Measurements from ENCODE around the gene CMPK2. TPM values are rescaled to one million over a fixed set of nuclear protein-coding genes. Genes with fewer than 3 reads are reported as not detected.

CMPK2 gene
- total and polyA plus RNA-seq, 9 of the 15 experiments (the other 6 are each of a cell fraction or from before 2014, with no cell fraction given): 2.6 to 10.5 (median 5.0) TPM

DNA sequence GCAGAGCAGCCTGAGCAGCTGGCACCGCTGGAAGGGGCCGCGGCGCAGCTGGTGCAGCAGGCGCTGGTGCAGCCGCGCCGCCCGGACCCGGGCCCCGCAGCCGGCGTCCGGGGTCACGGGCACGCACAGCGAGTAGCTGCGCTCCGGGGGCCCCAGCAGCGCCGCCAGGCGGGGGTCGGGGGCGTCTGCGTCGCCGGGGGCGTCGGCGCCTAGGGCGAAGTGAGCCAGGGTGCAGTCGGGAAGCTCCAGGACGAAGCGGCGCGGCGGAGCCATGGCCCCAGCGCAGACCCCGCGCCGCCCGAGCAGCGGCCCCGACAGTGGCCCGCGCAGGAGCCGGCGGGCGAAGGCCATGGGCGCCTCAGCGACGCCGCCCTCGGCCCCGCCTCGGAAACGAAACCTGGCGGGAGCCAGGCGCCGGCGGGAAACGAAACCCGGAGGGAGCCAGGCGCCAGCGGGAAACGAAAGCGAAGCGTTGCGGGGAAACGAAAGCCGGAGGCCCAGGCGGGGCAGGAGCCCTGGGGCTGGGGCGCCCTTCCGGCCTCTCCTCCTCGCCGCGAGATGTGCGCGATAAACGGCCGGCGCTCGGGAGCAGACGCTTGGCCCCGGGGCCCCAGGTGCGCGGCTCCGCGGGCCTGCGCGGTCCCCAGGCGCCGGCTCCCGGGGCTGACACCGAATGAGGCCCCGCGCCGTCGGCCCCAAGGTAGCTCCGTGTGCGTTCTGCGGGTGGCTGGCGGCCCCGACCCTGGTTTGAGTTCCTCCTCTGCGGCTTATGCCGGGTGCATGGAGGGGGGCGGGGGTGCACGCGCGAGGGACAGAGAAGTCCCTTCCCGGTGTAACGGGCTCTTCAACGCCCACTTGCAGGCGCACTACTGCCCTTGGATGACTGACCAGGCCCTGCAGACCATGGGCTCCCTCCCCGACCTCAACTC lies at the start of gene CMPK2 (continued):
- TF ChIP-seq JUND (IDR thresholded peaks at IDR 0.05; ENCODE audit: borderline replicate concordance, low read depth, low read length) (0 out of 2 replicates have a peak, but pooled peaks have one; percentile 2), JUND (tag; IDR thresholded peaks at IDR 0.05; ENCODE audit: borderline replicate concordance, low read depth, low read length) (no peak; the same call in 2 of the 3 replicates), RUNX1 (IDR thresholded peaks at IDR 0.05; ENCODE audit: low read depth) (no peak), STAT5B (CRISPR knock-in tag; IDR thresholded peaks at IDR 0.05) (no peak), MXI1 (IDR thresholded peaks at IDR 0.05; ENCODE audit: low read depth, low read length) (no peak), ZC3H11A (IDR thresholded peaks at IDR 0.05; ENCODE audit: low read depth, low read length) (no peak), MECOM (CRISPR knock-in tag; IDR thresholded peaks at IDR 0.05) (no peak), XRCC3 (IDR thresholded peaks at IDR 0.05) (no peak), POLR2B (IDR thresholded peaks at IDR 0.05; ENCODE audit: low read depth, partially characterized antibody) (no peak), PTTG1 (tag; IDR thresholded peaks at IDR 0.05; ENCODE audit: low read depth) (no peak), TARDBP (IDR thresholded peaks at IDR 0.05) (0 out of 2 replicates have a peak, but pooled peaks have one; percentile 24), ZNF408 (CRISPR knock-in tag; IDR thresholded peaks at IDR 0.05; ENCODE audit: low read depth) (no peak), CEBPB (tag; IDR thresholded peaks at IDR 0.05) (no peak), KAT2B (IDR thresholded peaks at IDR 0.05; ENCODE audit: low read depth, low read length) (no peak), PCBP1 (IDR thresholded peaks at IDR 0.05; ENCODE audit: low read depth, low read length, poor library complexity, severe bottlenecking) (peak; percentile 61), BRD9 (IDR thresholded peaks at IDR 0.05; ENCODE audit: low read depth, partially characterized antibody) (no peak), CXXC5 (CRISPR knock-in tag; IDR thresholded peaks at IDR 0.05) (peak; percentile 94), CBFA2T3 (IDR thresholded peaks at IDR 0.05) (peak; percentile 67), PTBP1 (IDR thresholded peaks at IDR 0.05; ENCODE audit: low read depth, low read length) (no peak), TFAM (CRISPR knock-in tag; conservative IDR thresholded peaks at IDR 0.05) (no peak), TCFL5 (CRISPR knock-in tag; conservative IDR thresholded peaks at IDR 0.05) (no peak), ASH1L (IDR thresholded peaks at IDR 0.05; ENCODE audit: borderline replicate concordance, low read depth, partially characterized antibody) (no peak), ZNF175 (CRISPR knock-in tag; IDR thresholded peaks at IDR 0.05; ENCODE audit: low read depth) (peak; percentile 65; the same call in 1 of the 2 replicates), ZNF445 (CRISPR knock-in tag; IDR thresholded peaks at IDR 0.05; ENCODE audit: low read depth) (no peak), SPI1 (IDR thresholded peaks at IDR 0.05; ENCODE audit: borderline replicate concordance, low read depth, low read length) (no peak), CC2D1A (IDR thresholded peaks at IDR 0.05) (no peak)
- TF ChIP-seq, protein P1, sequence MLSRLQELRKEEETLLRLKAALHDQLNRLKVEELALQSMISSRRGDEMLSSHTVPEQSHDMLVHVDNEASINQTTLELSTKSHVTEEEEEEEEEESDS (CRISPR knock-in tag; IDR thresholded peaks at IDR 0.05): no peak
- TF ChIP-seq, protein P2, sequence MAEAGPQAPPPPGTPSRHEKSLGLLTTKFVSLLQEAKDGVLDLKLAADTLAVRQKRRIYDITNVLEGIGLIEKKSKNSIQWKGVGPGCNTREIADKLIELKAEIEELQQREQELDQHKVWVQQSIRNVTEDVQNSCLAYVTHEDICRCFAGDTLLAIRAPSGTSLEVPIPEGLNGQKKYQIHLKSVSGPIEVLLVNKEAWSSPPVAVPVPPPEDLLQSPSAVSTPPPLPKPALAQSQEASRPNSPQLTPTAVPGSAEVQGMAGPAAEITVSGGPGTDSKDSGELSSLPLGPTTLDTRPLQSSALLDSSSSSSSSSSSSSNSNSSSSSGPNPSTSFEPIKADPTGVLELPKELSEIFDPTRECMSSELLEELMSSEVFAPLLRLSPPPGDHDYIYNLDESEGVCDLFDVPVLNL (CRISPR knock-in tag; IDR thresholded peaks at IDR 0.05; ENCODE audit: low read depth): peak; percentile 49; the same call in 1 of the 2 replicates

All from K562 (cell line).